Measurements from ENCODE around the gene B4GALT2. TPM values are rescaled to one million over a fixed set of nuclear protein-coding genes. Genes with fewer than 3 reads are reported as not detected.
A peak's percentile ranks its signal among the peaks of the same experiment; 100 is the strongest.

The B4GALT2 gene
- total and polyA plus RNA-seq, 10 of the 15 experiments (the other 5 are each of a cell fraction or from before 2014, with no cell fraction given): 0.98 to 61.0 (median 23.4) TPM

DNA sequence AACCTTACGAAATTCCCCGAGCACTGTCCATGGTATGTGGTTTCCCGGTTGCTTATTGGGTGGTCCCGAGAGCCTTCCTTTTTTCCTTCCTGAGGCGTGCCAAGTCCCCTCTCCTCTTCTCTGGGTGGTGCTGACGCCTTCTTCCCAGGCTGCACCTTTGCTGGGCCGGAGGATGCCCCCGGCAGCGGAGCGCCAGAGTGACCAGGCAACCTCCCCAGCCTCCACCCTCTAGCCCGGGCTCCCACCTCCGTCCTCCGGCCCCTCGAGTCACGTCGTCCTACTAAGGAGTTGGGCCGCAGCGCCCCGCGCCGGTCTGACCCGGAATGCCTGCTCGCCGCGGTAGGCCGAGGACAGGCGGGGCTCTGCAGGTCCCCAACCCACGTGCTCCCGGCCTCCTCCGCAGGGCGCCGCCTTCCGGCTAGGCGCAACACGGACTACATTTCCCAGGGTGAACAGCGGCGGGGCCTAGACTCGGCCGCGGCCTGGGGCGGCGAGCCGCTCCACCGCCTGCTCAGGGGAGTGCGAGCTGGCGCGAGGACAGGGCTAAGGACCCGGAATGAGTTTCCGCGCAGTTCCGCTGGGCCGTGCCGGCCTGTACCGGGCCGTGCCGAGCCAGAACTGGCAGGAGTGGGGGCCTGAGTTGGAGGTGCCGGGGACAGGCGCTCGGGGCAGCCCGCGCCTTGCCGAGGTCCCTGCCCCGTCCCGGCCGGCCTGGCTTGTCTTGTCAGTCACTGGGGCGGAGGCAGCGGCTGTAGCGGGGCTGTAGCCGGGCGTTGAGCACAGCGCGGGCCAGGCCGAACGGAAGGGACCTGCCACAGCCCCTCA lies 32.6 kb upstream of the B4GALT2 start, which contains the start of gene IPO13:
TSS of gene IPO13 (plus strand) at position 715 of the 825 bp plus-strand sequence. CDS start 651 bp downstream, outside the sequence.
- Histone ChIP-seq H3K27ac (ENCODE audit: control insufficient read depth, insufficient read depth) (peak within 1 kb of the TSS; percentile 93), H3K27me3 (replicated peaks in 1 of 2; ENCODE audit: control insufficient read depth in 2 of 2, insufficient read depth in 2 of 2, low read length in 1 of 2) (no peaks in the 10 kb centered on the region), H3K4me1 (ENCODE audit: control insufficient read depth, insufficient read depth, low read length) (peaks cover 10% of the 10 kb centered on the region), H3K9ac (ENCODE audit: control insufficient read depth, insufficient read depth, low read length) (peak within 1 kb of the TSS; percentile 85), H3K4me2 (ENCODE audit: control insufficient read depth, insufficient read depth) (peak within 1 kb of the TSS; percentile 98), H3K79me2 (ENCODE audit: control insufficient read depth, insufficient read depth, low read length) (peaks cover 23% of the 10 kb centered on the region), H3K9me3 (replicated peaks; ENCODE audit: control insufficient read depth, insufficient read depth, low read length) (no peaks in the 10 kb centered on the region), H4K20me1 (ENCODE audit: control insufficient read depth, insufficient read depth) (no peaks in the 10 kb centered on the region), H2AFZ (ENCODE audit: control insufficient read depth, low read depth, low read length) (peak within 1 kb of the TSS; percentile 99), H3K36me3 (ENCODE audit: control insufficient read depth in 2 of 2, insufficient read depth in 2 of 2, low read length in 1 of 2) (0 out of 4 replicates have a peak, but pooled peaks cover 0 to 4% of the 10 kb centered on the region in 2 experiments), H3K4me3 (peak within 1 kb of the TSS; percentile 96)
- no TSS peak for BruUV-seq (replicated peaks)
- ATAC-seq (peak; percentile 96), DNase-seq (ENCODE audit: low read depth, low spot score) (peak; percentile 89), FAIRE-seq (peak; percentile 79)
- under 1% methylated on average over 72 of the region's 74 CpGs for WGBS (ENCODE audit: insufficient coverage, insufficient replicate concordance, low lambda C conversion rate, missing lambda C conversion rate)
- ChIA-PET RAD21 (ENCODE audit: unreplicated experiment) (interaction anchor here (0.9 to 5.8 kb wide), 15 partner anchors 9 to 707 kb away, joined by 3 to 78 read pairs (median 4); partner anchors contain the start of genes ARTN, ATP6V0B, KDM4A and ST3GAL3), CTCF (interaction anchor here (0.6 to 10.4 kb wide), 28 partner anchors 7 to 707 kb away, joined by 3 to 167 read pairs (median 4); partner anchors contain the start of genes ARTN, DPH2, PTPRF and ST3GAL3), POLR2A (interaction anchor here (0.7 to 3.4 kb wide), 9 partner anchors 12 to 181 kb away, joined by 3 to 18 read pairs (median 4); partner anchors contain the start of gene ATP6V0B), SMC1A (ENCODE audit: uncharacterized antibody, unreplicated experiment) (interaction anchor here (0.6 to 7.2 kb wide), 19 partner anchors 12 to 413 kb away, joined by 3 to 100 read pairs (median 4); partner anchors contain the start of genes ARTN, ATP6V0B and KDM4A)
- in situ Hi-C loops (cut with MboI): no loop called here
- intact Hi-C loops (cut with micrococcal nuclease; ENCODE audit: unreplicated experiment): loop anchor here (1.0 to 5.0 kb wide), 5 partner anchors 23 to 296 kb away; partner anchors contain the start of genes ATP6V0B, KDM4A and ST3GAL3
- TF ChIP-seq, protein P1, sequence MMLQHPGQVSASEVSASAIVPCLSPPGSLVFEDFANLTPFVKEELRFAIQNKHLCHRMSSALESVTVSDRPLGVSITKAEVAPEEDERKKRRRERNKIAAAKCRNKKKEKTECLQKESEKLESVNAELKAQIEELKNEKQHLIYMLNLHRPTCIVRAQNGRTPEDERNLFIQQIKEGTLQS (IDR thresholded peaks at IDR 0.05; ENCODE audit: borderline replicate concordance, extremely low read depth, low read depth, low read length): peak; percentile 34; the same call in 1 of the 2 replicates
- TF ChIP-seq MTA3 (IDR thresholded peaks at IDR 0.05; ENCODE audit: borderline replicate concordance, low read length): no peak
- no peak for TF ChIP-seq CBX3 (IDR thresholded peaks at IDR 0.05; ENCODE audit: borderline replicate concordance, low read depth)
- TF ChIP-seq, protein P2, sequence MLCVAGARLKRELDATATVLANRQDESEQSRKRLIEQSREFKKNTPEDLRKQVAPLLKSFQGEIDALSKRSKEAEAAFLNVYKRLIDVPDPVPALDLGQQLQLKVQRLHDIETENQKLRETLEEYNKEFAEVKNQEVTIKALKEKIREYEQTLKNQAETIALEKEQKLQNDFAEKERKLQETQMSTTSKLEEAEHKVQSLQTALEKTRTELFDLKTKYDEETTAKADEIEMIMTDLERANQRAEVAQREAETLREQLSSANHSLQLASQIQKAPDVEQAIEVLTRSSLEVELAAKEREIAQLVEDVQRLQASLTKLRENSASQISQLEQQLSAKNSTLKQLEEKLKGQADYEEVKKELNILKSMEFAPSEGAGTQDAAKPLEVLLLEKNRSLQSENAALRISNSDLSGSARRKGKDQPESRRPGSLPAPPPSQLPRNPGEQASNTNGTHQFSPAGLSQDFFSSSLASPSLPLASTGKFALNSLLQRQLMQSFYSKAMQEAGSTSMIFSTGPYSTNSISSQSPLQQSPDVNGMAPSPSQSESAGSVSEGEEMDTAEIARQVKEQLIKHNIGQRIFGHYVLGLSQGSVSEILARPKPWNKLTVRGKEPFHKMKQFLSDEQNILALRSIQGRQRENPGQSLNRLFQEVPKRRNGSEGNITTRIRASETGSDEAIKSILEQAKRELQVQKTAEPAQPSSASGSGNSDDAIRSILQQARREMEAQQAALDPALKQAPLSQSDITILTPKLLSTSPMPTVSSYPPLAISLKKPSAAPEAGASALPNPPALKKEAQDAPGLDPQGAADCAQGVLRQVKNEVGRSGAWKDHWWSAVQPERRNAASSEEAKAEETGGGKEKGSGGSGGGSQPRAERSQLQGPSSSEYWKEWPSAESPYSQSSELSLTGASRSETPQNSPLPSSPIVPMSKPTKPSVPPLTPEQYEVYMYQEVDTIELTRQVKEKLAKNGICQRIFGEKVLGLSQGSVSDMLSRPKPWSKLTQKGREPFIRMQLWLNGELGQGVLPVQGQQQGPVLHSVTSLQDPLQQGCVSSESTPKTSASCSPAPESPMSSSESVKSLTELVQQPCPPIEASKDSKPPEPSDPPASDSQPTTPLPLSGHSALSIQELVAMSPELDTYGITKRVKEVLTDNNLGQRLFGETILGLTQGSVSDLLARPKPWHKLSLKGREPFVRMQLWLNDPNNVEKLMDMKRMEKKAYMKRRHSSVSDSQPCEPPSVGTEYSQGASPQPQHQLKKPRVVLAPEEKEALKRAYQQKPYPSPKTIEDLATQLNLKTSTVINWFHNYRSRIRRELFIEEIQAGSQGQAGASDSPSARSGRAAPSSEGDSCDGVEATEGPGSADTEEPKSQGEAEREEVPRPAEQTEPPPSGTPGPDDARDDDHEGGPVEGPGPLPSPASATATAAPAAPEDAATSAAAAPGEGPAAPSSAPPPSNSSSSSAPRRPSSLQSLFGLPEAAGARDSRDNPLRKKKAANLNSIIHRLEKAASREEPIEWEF (IDR thresholded peaks at IDR 0.05; ENCODE audit: insufficient replicate concordance, low read depth, low read length): no peak
- TF ChIP-seq CHD2 (IDR thresholded peaks at IDR 0.05; ENCODE audit: borderline replicate concordance, low read depth, low read length): 0 out of 2 replicates have a peak, but pooled peaks have one; percentile 47
- 0 out of 2 replicates have a peak, but pooled peaks have one; percentile 8 for TF ChIP-seq IRF4 (IDR thresholded peaks at IDR 0.05; ENCODE audit: low read depth, low read length)
- TF ChIP-seq KAT2A (conservative IDR thresholded peaks at IDR 0.05; ENCODE audit: control insufficient read depth, low read depth, low read length): no peak
- TF ChIP-seq, protein P3, sequence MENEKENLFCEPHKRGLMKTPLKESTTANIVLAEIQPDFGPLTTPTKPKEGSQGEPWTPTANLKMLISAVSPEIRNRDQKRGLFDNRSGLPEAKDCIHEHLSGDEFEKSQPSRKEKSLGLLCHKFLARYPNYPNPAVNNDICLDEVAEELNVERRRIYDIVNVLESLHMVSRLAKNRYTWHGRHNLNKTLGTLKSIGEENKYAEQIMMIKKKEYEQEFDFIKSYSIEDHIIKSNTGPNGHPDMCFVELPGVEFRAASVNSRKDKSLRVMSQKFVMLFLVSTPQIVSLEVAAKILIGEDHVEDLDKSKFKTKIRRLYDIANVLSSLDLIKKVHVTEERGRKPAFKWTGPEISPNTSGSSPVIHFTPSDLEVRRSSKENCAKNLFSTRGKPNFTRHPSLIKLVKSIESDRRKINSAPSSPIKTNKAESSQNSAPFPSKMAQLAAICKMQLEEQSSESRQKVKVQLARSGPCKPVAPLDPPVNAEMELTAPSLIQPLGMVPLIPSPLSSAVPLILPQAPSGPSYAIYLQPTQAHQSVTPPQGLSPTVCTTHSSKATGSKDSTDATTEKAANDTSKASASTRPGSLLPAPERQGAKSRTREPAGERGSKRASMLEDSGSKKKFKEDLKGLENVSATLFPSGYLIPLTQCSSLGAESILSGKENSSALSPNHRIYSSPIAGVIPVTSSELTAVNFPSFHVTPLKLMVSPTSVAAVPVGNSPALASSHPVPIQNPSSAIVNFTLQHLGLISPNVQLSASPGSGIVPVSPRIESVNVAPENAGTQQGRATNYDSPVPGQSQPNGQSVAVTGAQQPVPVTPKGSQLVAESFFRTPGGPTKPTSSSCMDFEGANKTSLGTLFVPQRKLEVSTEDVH (IDR thresholded peaks at IDR 0.05; ENCODE audit: low read depth, partially characterized antibody): no peak
- TF ChIP-seq ZNF622 (IDR thresholded peaks at IDR 0.05): no peak
- no peak for TF ChIP-seq BCL11A (IDR thresholded peaks at IDR 0.05; ENCODE audit: low read depth, low read length)
- TF ChIP-seq KDM1A (IDR thresholded peaks at IDR 0.05; ENCODE audit: borderline replicate concordance): no peak
- no peak for TF ChIP-seq NFXL1 (IDR thresholded peaks at IDR 0.05; ENCODE audit: borderline replicate concordance)
- no peak; the same call in none of the 2 replicates for TF ChIP-seq STAT1 (conservative IDR thresholded peaks at IDR 0.05)
- peak; percentile 66; the same call in 1 of the 2 replicates for TF ChIP-seq BACH1 (IDR thresholded peaks at IDR 0.05; ENCODE audit: borderline replicate concordance)

All from GM12878 (cell line).